Vagina (tissue), 2 donors: ENCODE measurements around the gene SLC24A3. TPM values are rescaled to one million over a fixed set of nuclear protein-coding genes. Genes with fewer than 3 reads are reported as not detected.

Source experiments
- DNase-seq, 2 donors: peaks; one replicate each; pipeline ENCODE4 v3.0.0-alpha.2; 2017; ENCODE audit errors: extremely low spot score in 2 of 2
- H3K27ac ChIP-seq: fragments of 200-600 bp; sonication (generic); one replicate; pipeline ENCODE4 v1.5.1; 2019
- H3K27me3 ChIP-seq: fragments of 200-600 bp; sonication (generic); one replicate; pipeline ENCODE4 v1.5.1; 2019
- H3K36me3 ChIP-seq, 2 donors: fragments of 200-600 bp; sonication (generic); one replicate each; pipeline ENCODE4 v1.5.1; 2017 to 2019
- H3K4me1 ChIP-seq: fragments of 200-600 bp; sonication (generic); one replicate; pipeline ENCODE4 v1.5.1; 2019
- H3K4me3 ChIP-seq, 2 donors: fragments of 200-600 bp; sonication (generic); 1 replicate in 1 of 2; 2 replicates in 1 of 2; pipeline ENCODE4 v1.5.1; 2016 to 2019
- H3K9me3 ChIP-seq: fragments of 200-600 bp; sonication (generic); one replicate; pipeline ENCODE4 v1.5.1; 2019
- CTCF ChIP-seq, 3 experiments: fragments of 450-650 bp in 2 of 3; fragments of 200-600 bp in 1 of 3; sonication (generic) in 1 of 3; IDR thresholded peaks; one replicate each; pipeline ENCODE4 v1.5.1; 2017 to 2019; ENCODE audit warnings: antibody characterized with exemption in 3 of 3, mild to moderate bottlenecking in 2 of 3, moderate library complexity in 2 of 3
- POLR2A ChIP-seq, 2 donors: fragments of 450-650 bp; IDR thresholded peaks; one replicate each; pipeline ENCODE4 v1.6.1; 2017; ENCODE audit warnings: antibody characterized with exemption in 2 of 2, mild to moderate bottlenecking in 2 of 2, moderate library complexity in 2 of 2
- POLR2AphosphoS5 ChIP-seq, 2 donors: sonication (generic); formaldehyde crosslinking; IDR thresholded peaks; one replicate each; pipeline ENCODE4 v1.9.0; 2017; ENCODE audit warnings: antibody characterized with exemption in 2 of 2, mild to moderate bottlenecking in 2 of 2, low read depth in 1 of 2; ENCODE audit not compliant: insufficient read depth in 1 of 2
- intact Hi-C: fragments of 100-400 bp; cut with DNase I; formaldehyde crosslinking; loops from one replicate; pipeline ENCODE4 v1.15.1; 2023
- total RNA-seq: library from RNA; depleted of rRNA; stranded (reverse); fragments of >200 nt; gene quantifications from one replicate; pipeline ENCODE4 v1.2.3, GENCODE V29; 2016

The SLC24A3 gene
- total RNA-seq, 1 donor from 2014 or later: 12.3 TPM

- intact Hi-C loops: no loop called here
- H3K27me3 ChIP-seq: no peaks in the 10 kb centered on the region
- no peaks in the 10 kb centered on the region for H3K36me3 ChIP-seq
- no peak for DNase-seq
- H3K27ac ChIP-seq: no peak overlapping the region
- no peaks in the 10 kb centered on the region for H3K9me3 ChIP-seq
- H3K4me1 ChIP-seq: no peaks in the 10 kb centered on the region
- TF ChIP-seq CTCF (IDR thresholded peaks at IDR 0.05): no peak
- no peak for TF ChIP-seq POLR2A (IDR thresholded peaks at IDR 0.05)
- H3K4me3 ChIP-seq: no peak overlapping the region
These were observed 440.9 kb downstream of the SLC24A3 start for GRCh38 chr20:19653327-19653726.

- intact Hi-C loops: no loop called here
- Histone ChIP-seq H3K36me3 (no peaks in the 10 kb centered on the region), H3K4me1 (no peaks in the 10 kb centered on the region), H3K4me3 (no peak overlapping the region), H3K9me3 (no peaks in the 10 kb centered on the region), H3K27ac (no peak overlapping the region), H3K27me3 (no peaks in the 10 kb centered on the region)
- DNase-seq: no peak
- TF ChIP-seq POLR2A (IDR thresholded peaks at IDR 0.05) (no peak), POLR2AphosphoS5 (IDR thresholded peaks at IDR 0.05; ENCODE audit: insufficient read depth in 1 of 2, low read depth in 1 of 2) (no peak), CTCF (IDR thresholded peaks at IDR 0.05) (no peak)
These were observed 442.5 kb downstream of the SLC24A3 start for GRCh38 chr20:19654921-19655320.

GRCh38 chr20:19658137-19658536 is 445.7 kb downstream of the SLC24A3 start:
- no peaks in the 10 kb centered on the region for H3K4me1 ChIP-seq
- no peaks in the 10 kb centered on the region for H3K27me3 ChIP-seq
- intact Hi-C loops: no loop called here
- H3K4me3 ChIP-seq: no peak overlapping the region
- no peak overlapping the region for H3K27ac ChIP-seq
- no peak for TF ChIP-seq CTCF (IDR thresholded peaks at IDR 0.05)
- no peak for TF ChIP-seq POLR2A (IDR thresholded peaks at IDR 0.05)
- TF ChIP-seq POLR2AphosphoS5 (IDR thresholded peaks at IDR 0.05; ENCODE audit: insufficient read depth in 1 of 2, low read depth in 1 of 2): no peak
- no peaks in the 10 kb centered on the region for H3K9me3 ChIP-seq
- DNase-seq: no peak
- H3K36me3 ChIP-seq: no peaks in the 10 kb centered on the region

DNA sequence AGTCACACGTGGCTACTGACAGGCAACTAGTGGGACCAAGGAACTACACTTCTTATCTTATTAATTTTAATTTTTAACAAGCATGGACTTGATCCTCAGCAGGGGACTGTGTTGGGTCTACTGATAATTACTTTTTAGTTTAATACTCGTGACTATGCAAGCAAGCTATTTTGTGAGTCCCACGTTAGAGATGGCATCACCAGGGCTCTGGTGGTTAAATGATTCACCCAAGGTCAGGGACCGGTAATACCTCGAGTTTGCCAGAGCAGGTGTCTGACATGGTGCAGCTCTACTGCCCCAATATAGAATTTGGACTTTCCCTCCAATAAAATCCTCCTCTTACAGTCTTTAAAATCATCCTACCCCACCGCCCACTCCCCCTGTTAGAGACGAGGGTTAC is 447.0 kb downstream of the SLC24A3 start:
- Histone ChIP-seq H3K27ac (no peak overlapping the region), H3K36me3 (no peaks in the 10 kb centered on the region), H3K27me3 (no peaks in the 10 kb centered on the region), H3K4me1 (no peaks in the 10 kb centered on the region), H3K9me3 (no peaks in the 10 kb centered on the region), H3K4me3 (no peak overlapping the region)
- TF ChIP-seq CTCF (IDR thresholded peaks at IDR 0.05): no peak
- no peak for TF ChIP-seq POLR2AphosphoS5 (IDR thresholded peaks at IDR 0.05; ENCODE audit: insufficient read depth in 1 of 2, low read depth in 1 of 2)
- no peak for TF ChIP-seq POLR2A (IDR thresholded peaks at IDR 0.05)
- intact Hi-C loops: no loop called here
- DNase-seq: no peak

GRCh38 chr20:19660808-19661378 is 448.5 kb downstream of the SLC24A3 start:
- Histone ChIP-seq H3K9me3 (no peaks in the 10 kb centered on the region), H3K27ac (no peak overlapping the region), H3K36me3 (no peaks in the 10 kb centered on the region), H3K27me3 (no peaks in the 10 kb centered on the region), H3K4me3 (no peak overlapping the region), H3K4me1 (no peaks in the 10 kb centered on the region)
- TF ChIP-seq POLR2A (IDR thresholded peaks at IDR 0.05): no peak
- no peak for TF ChIP-seq CTCF (IDR thresholded peaks at IDR 0.05)
- no peak for TF ChIP-seq POLR2AphosphoS5 (IDR thresholded peaks at IDR 0.05; ENCODE audit: insufficient read depth in 1 of 2, low read depth in 1 of 2)
- intact Hi-C loops: loop anchor here (5.0 kb wide), 1 partner anchor 454 kb away; no protein-coding TSS in a partner anchor
- DNase-seq: no peak
